CD4-positive, CD25-positive, alpha-beta regulatory T cell (primary cell): ENCODE measurements around the gene ZCWPW1. TPM values are rescaled to one million over a fixed set of nuclear protein-coding genes. Genes with fewer than 3 reads are reported as not detected.

ENCODE experiments used
- ATAC-seq, 2 donors: fragments of 150-1000 bp; cut with Tn5 transposase; one replicate each; pipeline ENCODE4 v1.10.0; 2021; ENCODE audit warnings: low read depth in 2 of 2, moderate number of reproducible peaks in 2 of 2, moderate library complexity in 1 of 2
- DNase-seq, 3 donors: peaks; one replicate each; pipeline versions ENCODE4 v3.0.0 to v3.0.0-alpha.2; 2012 to 2022; ENCODE audit warnings: mixed read lengths in 1 of 3
- H3K27ac ChIP-seq: one replicate; pipeline ENCODE4 v1.7.0; 2013; ENCODE audit warnings: mild to moderate bottlenecking, low read length; ENCODE audit not compliant: insufficient read depth, poor library complexity, severe bottlenecking
- H3K27me3 ChIP-seq: one replicate; pipeline ENCODE4 v1.7.0; 2013; ENCODE audit warnings: low read length; ENCODE audit not compliant: control insufficient read depth, insufficient read depth
- H3K36me3 ChIP-seq: one replicate; pipeline ENCODE4 v1.7.0; 2013; ENCODE audit warnings: mild to moderate bottlenecking, low read length, moderate library complexity; ENCODE audit not compliant: control insufficient read depth, insufficient read depth
- H3K4me1 ChIP-seq: 2 replicates; pipeline ENCODE4 v1.7.0; 2013; ENCODE audit warnings: mild to moderate bottlenecking, low read length; ENCODE audit not compliant: insufficient read depth, control insufficient read depth, poor library complexity, severe bottlenecking
- H3K4me3 ChIP-seq: one replicate; pipeline ENCODE4 v1.7.0; 2013; ENCODE audit warnings: low read depth, mild to moderate bottlenecking, low read length, moderate library complexity
- H3K9me3 ChIP-seq, 2 experiments: 1 replicate in 1 of 2; 2 replicates in 1 of 2; pipeline ENCODE4 v1.7.0; 2013; ENCODE audit warnings: low read length in 2 of 2, mild to moderate bottlenecking in 1 of 2, moderate library complexity in 1 of 2; ENCODE audit not compliant: control insufficient read depth in 2 of 2
- H3K27ac Mint-ChIP-seq, 3 donors: one replicate each; pipeline ENCODE4 v1.8.0; 2020 to 2022; ENCODE audit warnings: mild to moderate bottlenecking in 3 of 3, mixed read lengths in 3 of 3, moderate library complexity in 2 of 3
- H3K27me3 Mint-ChIP-seq: one replicate; pipeline ENCODE4 v1.8.0; 2022; ENCODE audit warnings: mild to moderate bottlenecking, mixed read lengths
- H3K36me3 Mint-ChIP-seq: one replicate; pipeline ENCODE4 v1.8.0; 2020; ENCODE audit warnings: mixed read lengths
- H3K4me1 Mint-ChIP-seq, 4 donors: one replicate each; pipeline ENCODE4 v1.8.0; 2020 to 2022; ENCODE audit warnings: mixed read lengths in 4 of 4, mild to moderate bottlenecking in 1 of 4
- H3K4me3 Mint-ChIP-seq, 4 donors: one replicate each; pipeline ENCODE4 v1.8.0; 2020 to 2022; ENCODE audit warnings: mild to moderate bottlenecking in 4 of 4, mixed read lengths in 4 of 4, moderate library complexity in 3 of 4
- H3K9me3 Mint-ChIP-seq, 7 donors: one replicate each; pipeline ENCODE4 v1.8.0; 2020 to 2022; ENCODE audit warnings: mixed read lengths in 7 of 7, mild to moderate bottlenecking in 3 of 7, moderate library complexity in 2 of 7
- polyA plus RNA-seq, 4 donors: library from polyadenylated mRNA; unstranded; fragments of 300-500 nt; fragmentation: Illumina TruSeq; gene quantifications; one replicate each; pipeline ENCODE4 v1.2.3, GENCODE V29; 2021
- total RNA-seq: library from RNA; stranded (reverse); gene quantifications from one replicate; pipeline ENCODE4 v1.2.3, GENCODE V29; 2022

Gene ZCWPW1
- total and polyA plus RNA-seq, 5 donors from 2014 or later, result 2.2 to 5.4 (median 4.0) TPM

DNA sequence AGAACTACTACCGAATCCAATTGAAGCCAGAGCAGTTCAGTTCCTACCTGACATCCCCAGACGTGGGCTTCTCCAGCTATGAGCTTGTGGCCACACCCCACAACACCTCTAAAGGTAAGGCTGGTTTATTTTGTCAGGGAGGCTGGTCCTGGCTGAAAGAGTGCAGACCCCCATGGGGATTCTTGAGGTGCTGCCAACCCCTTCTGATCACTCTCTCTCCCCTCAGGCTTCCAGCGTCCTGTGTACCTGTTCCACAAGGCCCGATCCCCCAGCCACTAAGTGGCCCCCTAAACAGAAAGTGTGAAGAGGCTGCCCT is 4.7 kb upstream of the ZCWPW1 start:
- Histone ChIP-seq H3K4me3 (no peak overlapping the region), H3K4me1 (peaks cover 61% of the 10 kb centered on the region), H3K27ac (no peak overlapping the region), H3K27me3 (no peaks in the 10 kb centered on the region), H3K9me3 (no peaks in the 10 kb centered on the region), H3K36me3 (peaks cover 19% of the 10 kb centered on the region)
- no peak for ATAC-seq
- Mint-ChIP-seq H3K27ac (peak overlapping the region in 2 of 3 donors; percentile 32 to 97), H3K4me3 (peak overlapping the region; percentile 91 to 97 (median 95)), H3K27me3 (peaks cover 22% of the 10 kb centered on the region), H3K9me3 (peaks cover 0 to 4% (median 0%) of the 10 kb centered on the region in 7 donors), H3K36me3 (peaks cover 32% of the 10 kb centered on the region), H3K4me1 (peaks cover 0 to 66% (median 39%) of the 10 kb centered on the region in 4 donors)
- DNase-seq, result no peak

DNA sequence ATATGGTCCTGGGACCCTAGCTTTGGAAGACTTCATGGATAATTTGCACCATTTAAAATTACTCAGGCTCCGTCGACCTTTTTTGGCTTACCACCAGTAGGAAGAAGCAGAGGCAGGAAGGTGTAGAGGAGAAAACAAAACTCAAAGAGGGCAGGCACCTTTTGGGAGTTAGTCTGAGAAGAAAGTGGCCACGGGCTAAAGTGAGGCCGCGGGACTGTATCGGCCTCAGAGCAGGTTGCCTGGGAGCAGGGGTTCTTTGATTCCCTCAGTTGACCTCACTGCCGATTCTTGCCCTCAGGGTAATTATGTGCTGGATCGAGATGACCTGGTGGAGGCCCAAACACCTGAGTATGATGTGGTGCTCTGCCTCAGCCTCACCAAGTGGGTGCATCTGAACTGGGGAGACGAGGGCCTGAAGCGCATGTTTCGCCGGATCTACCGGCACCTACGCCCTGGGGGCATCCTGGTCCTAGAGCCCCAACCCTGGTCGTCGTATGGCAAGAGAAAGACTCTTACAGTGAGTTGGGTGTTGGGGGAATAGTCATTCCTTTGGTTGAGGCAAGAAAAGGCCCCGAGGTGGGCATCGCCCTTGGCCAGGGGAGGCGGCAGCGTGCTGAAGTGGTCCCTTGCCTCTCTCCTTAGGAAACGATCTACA is 4.2 kb upstream of the ZCWPW1 start:
- H3K36me3 ChIP-seq, result peaks cover 19% of the 10 kb centered on the region
- Mint-ChIP-seq H3K27me3 (peaks cover 25% of the 10 kb centered on the region), H3K4me1 (peaks cover 0 to 71% (median 41%) of the 10 kb centered on the region in 4 donors), H3K36me3 (peaks cover 32% of the 10 kb centered on the region), H3K27ac (peak overlapping the region; percentile 32 to 75 (median 55)), H3K4me3 (peak overlapping the region; percentile 71 to 97 (median 94)), H3K9me3 (peaks cover 0 to 4% (median 0%) of the 10 kb centered on the region in 7 donors)
- no peaks in the 10 kb centered on the region for H3K9me3 ChIP-seq
- ATAC-seq (no peak), DNase-seq (no peak)
- peaks cover 64% of the 10 kb centered on the region for H3K4me1 ChIP-seq
- no peaks in the 10 kb centered on the region for H3K27me3 ChIP-seq
- H3K4me3 ChIP-seq, result peak overlapping the region; percentile 48
- H3K27ac ChIP-seq, result peak overlapping the region; percentile 33

DNA sequence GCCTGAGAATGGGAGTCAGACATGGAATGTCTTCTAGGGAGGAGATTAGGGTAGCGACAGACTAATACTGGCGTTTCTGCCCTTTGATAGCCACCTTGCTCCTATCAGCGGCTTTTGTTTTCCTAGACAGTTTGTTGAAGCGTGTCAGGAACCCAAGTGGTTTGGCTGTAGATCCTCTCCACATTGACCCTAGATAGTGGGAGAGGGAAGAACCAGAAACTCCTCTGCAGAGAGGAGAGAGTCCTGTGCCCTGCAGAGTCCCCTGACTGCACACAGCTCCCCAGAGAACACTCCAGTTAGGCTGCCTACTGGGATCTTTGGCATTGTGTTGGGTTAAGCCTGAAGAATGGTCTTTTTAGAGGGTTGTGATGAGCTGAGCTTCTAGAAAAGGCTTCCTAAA is 3.5 kb upstream of the ZCWPW1 start:
- Mint-ChIP-seq H3K4me3 (peak overlapping the region; percentile 71 to 96 (median 92)), H3K4me1 (peaks cover 0 to 73% (median 41%) of the 10 kb centered on the region in 4 donors), H3K36me3 (peaks cover 32% of the 10 kb centered on the region), H3K27me3 (peaks cover 25% of the 10 kb centered on the region), H3K27ac (peak overlapping the region; percentile 75 to 85 (median 83)), H3K9me3 (peaks cover 0 to 4% (median 0%) of the 10 kb centered on the region in 7 donors)
- H3K36me3 ChIP-seq, result peaks cover 19% of the 10 kb centered on the region
- no peak for ATAC-seq
- H3K9me3 ChIP-seq, result no peaks in the 10 kb centered on the region
- peaks cover 64% of the 10 kb centered on the region for H3K4me1 ChIP-seq
- DNase-seq, result no peak
- no peaks in the 10 kb centered on the region for H3K27me3 ChIP-seq
- H3K27ac ChIP-seq, result peak overlapping the region; percentile 33
- H3K4me3 ChIP-seq, result peak overlapping the region; percentile 48

DNA sequence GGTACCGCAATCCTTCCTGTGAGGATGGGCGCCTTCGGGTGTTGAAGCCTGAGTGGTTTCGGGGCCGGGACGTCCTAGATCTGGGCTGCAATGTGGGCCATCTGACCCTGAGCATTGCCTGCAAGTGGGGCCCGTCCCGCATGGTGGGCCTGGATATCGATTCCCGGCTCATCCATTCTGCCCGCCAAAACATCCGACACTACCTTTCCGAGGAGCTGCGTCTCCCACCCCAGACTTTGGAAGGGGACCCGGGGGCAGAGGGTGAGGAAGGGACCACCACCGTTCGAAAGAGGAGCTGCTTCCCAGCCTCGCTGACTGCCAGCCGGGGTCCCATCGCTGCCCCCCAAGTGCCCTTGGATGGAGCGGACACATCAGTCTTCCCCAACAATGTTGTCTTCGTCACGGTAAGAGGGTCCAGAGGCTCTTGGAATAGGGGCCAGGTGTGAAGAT is 2.8 kb upstream of the ZCWPW1 start:
- Histone ChIP-seq H3K9me3 (no peaks in the 10 kb centered on the region), H3K4me1 (peaks cover 58% of the 10 kb centered on the region), H3K36me3 (peaks cover 19% of the 10 kb centered on the region), H3K27me3 (no peaks in the 10 kb centered on the region), H3K27ac (peak overlapping the region; percentile 33), H3K4me3 (no peak overlapping the region)
- Mint-ChIP-seq H3K27ac (peak overlapping the region; percentile 75 to 85 (median 83)), H3K4me3 (peak overlapping the region; percentile 90 to 96 (median 92)), H3K9me3 (peaks cover 0 to 4% (median 0%) of the 10 kb centered on the region in 7 donors), H3K4me1 (peaks cover 0 to 70% (median 39%) of the 10 kb centered on the region in 4 donors), H3K27me3 (peaks cover 21% of the 10 kb centered on the region), H3K36me3 (peaks cover 32% of the 10 kb centered on the region)
- no peak for ATAC-seq
- DNase-seq, result no peak

DNA sequence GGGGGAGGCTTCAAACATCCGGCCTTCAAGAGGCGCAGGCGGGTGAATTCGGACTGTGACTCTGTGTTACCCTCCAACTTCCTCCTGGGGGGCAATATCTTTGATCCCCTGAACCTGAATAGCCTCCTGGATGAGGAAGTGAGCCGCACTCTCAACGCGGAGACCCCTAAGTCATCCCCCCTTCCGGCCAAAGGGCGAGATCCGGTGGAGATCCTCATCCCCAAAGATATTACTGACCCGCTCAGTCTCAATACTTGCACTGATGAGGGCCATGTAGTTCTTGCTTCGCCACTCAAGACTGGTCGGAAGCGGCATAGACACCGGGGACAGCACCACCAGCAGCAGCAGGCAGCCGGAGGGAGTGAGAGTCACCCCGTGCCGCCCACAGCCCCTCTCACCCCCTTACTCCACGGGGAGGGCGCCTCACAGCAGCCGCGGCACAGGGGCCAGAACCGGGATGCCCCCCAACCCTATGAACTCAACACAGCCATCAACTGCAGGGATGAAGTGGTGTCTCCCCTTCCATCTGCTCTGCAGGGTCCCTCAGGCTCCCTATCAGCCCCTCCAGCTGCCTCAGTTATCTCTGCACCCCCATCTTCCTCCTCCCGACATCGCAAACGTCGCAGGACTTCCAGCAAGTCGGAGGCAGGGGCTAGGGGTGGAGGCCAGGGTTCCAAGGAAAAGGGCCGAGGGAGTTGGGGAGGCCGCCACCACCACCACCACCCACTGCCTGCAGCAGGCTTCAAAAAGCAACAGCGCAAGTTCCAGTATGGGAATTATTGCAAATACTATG is 2.2 kb upstream of the ZCWPW1 start:
- H3K36me3 Mint-ChIP-seq, result peaks cover 32% of the 10 kb centered on the region
- ATAC-seq, result no peak
- peak overlapping the region; percentile 100 for H3K27ac ChIP-seq
- peaks cover 20% of the 10 kb centered on the region for H3K27me3 Mint-ChIP-seq
- peak overlapping the region; percentile 75 for H3K4me3 ChIP-seq
- peaks cover 0 to 69% (median 39%) of the 10 kb centered on the region in 4 donors for H3K4me1 Mint-ChIP-seq
- H3K4me3 Mint-ChIP-seq, result peak overlapping the region; percentile 90 to 96 (median 92)
- peak overlapping the region; percentile 64 to 100 (median 83) for H3K27ac Mint-ChIP-seq
- DNase-seq, result peak in 2 of 3 donors; percentile 42 to 49
- peaks cover 19% of the 10 kb centered on the region for H3K36me3 ChIP-seq
- peaks cover 58% of the 10 kb centered on the region for H3K4me1 ChIP-seq
- no peaks in the 10 kb centered on the region for H3K9me3 ChIP-seq
- peaks cover 0 to 4% (median 0%) of the 10 kb centered on the region in 7 donors for H3K9me3 Mint-ChIP-seq
- H3K27me3 ChIP-seq, result no peaks in the 10 kb centered on the region

DNA sequence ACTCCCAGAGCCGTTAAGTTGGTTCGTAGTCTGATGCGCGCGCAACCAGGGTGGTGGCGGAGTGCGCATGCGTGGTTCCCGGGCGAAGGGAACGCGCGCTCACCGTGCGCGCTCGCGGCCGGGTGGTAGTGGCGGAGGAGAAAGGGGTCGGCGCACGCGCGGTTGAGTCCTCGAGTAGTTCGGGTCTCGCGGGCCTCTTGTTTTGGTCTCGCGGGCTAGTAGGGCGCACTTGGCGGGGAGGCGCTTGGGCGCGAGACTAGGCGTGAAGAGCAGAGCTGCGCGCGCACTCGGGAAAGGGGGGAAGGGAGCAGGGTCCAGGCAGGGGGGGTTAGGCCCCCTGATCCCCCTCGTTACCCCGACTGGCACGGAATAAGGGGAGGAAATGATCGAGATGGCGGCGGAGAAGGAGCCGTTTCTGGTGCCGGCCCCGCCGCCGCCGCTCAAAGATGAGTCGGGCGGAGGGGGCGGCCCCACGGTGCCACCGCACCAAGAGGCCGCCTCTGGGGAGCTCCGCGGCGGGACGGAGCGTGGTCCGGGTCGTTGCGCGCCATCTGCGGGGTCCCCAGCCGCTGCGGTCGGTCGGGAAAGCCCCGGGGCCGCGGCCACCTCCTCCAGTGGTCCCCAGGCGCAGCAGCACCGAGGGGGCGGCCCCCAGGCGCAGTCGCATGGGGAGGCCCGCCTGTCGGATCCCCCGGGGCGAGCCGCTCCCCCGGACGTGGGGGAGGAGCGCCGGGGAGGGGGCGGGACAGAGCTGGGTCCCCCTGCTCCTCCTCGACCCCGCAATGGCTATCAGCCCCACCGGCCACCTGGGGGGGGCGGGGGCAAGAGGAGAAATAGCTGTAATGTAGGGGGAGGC is 1.4 kb upstream of the ZCWPW1 start, which contains the start of gene MEPCE:
MEPCE (plus strand) TSS at position 195 of the 856 bp plus-strand sequence; CDS start at position 383, 188 bp downstream.
- peak; percentile 89 to 96 (median 95) for DNase-seq
- peak within 1 kb of the TSS; percentile 93 for H3K4me3 ChIP-seq
- no peaks in the 10 kb centered on the region for H3K9me3 ChIP-seq
- Mint-ChIP-seq H3K27me3 (peaks cover 20% of the 10 kb centered on the region), H3K36me3 (peaks cover 32% of the 10 kb centered on the region), H3K4me1 (peaks cover 0 to 62% (median 38%) of the 10 kb centered on the region in 4 donors), H3K9me3 (peaks cover 0 to 4% (median 0%) of the 10 kb centered on the region in 7 donors), H3K27ac (peak within 1 kb of the TSS; percentile 100), H3K4me3 (peak within 1 kb of the TSS; percentile 96 to 100 (median 98))
- H3K27ac ChIP-seq, result peak within 1 kb of the TSS; percentile 100
- H3K36me3 ChIP-seq, result peaks cover 19% of the 10 kb centered on the region
- ATAC-seq, result peak; percentile 40 to 43
- peaks cover 49% of the 10 kb centered on the region for H3K4me1 ChIP-seq
- H3K27me3 ChIP-seq, result no peaks in the 10 kb centered on the region
